Right lobe of liver (tissue), 6 donors: ENCODE data around the gene ADAM12. TPM values are rescaled to one million over a fixed set of nuclear protein-coding genes. Genes with fewer than 3 reads are reported as not detected.

ENCODE experiments used
- ATAC-seq, 4 donors: fragments of 200-7000 bp; cut with Tn5 transposase; one replicate each; pipeline ENCODE4 v1.9.1; 2020; ENCODE audit warnings: mild to moderate bottlenecking in 4 of 4, moderate library complexity in 4 of 4
- DNase-seq, 3 donors: peaks; one replicate each; pipeline ENCODE4 v3.0.0-alpha.2; 2020
- H3K27ac ChIP-seq, 3 donors: fragments of 200-600 bp; one replicate each; pipeline ENCODE4 v1.8.0; 2022
- H3K27me3 ChIP-seq, 2 donors: fragments of 200-600 bp; one replicate each; pipeline ENCODE4 v1.8.0; 2022
- H3K36me3 ChIP-seq, 4 donors: fragments of 200-600 bp; sonication (generic) in 1 of 4; one replicate each; pipeline versions ENCODE4 v1.5.1 to v1.8.0; 2017 to 2022; ENCODE audit warnings: control low read depth in 1 of 4
- H3K4me1 ChIP-seq, 4 donors: fragments of 200-600 bp; sonication (generic) in 1 of 4; one replicate each; pipeline versions ENCODE4 v1.5.1 to v1.8.0; 2017 to 2022; ENCODE audit warnings: control low read depth in 1 of 4
- H3K4me3 ChIP-seq, 3 donors: fragments of 200-600 bp; one replicate each; pipeline ENCODE4 v1.8.0; 2022
- H3K9me3 ChIP-seq, 4 donors: fragments of 200-600 bp; sonication (generic) in 1 of 4; one replicate each; pipeline versions ENCODE4 v1.5.1 to v1.8.0; 2017 to 2022; ENCODE audit warnings: control low read depth in 1 of 4
- CTCF ChIP-seq, 4 donors: fragments of 200-600 bp in 3 of 4; fragments of 450-650 bp in 1 of 4; IDR thresholded peaks; one replicate each; pipeline versions ENCODE4 v1.5.1 to v1.8.0; 2016 to 2022; ENCODE audit warnings: antibody characterized with exemption in 4 of 4, mild to moderate bottlenecking in 2 of 4
- POLR2A ChIP-seq: fragments of 450-650 bp; IDR thresholded peaks from one replicate; pipeline ENCODE4 v1.6.1; 2017; ENCODE audit warnings: antibody characterized with exemption, mild to moderate bottlenecking
- WGBS: methylation state at CpG from one replicate; pipeline ENCODE4 v1.1.6; 2018; ENCODE audit warnings: low coverage, low lambda C conversion rate; ENCODE audit not compliant: insufficient coverage; ENCODE audit errors: missing lambda C conversion rate; 5-methylcytosine and 5-hydroxymethylcytosine counted together
- intact Hi-C, 2 donors: fragments of 100-400 bp; cut with DNase I; formaldehyde crosslinking; loops; one replicate each; pipeline versions ENCODE4 v1.11.2 to v1.14.1; 2022
- total RNA-seq, 6 experiments: library from RNA; depleted of rRNA in 2 of 6; stranded (reverse); fragments of >200 nt in 2 of 6; fragmentation: NEBNext Ultra II Directional in 3 of 6; extraction: Animal tissue kit (Norgen Biotek cat#: 25700) in 3 of 6; gene quantifications; one replicate each; pipeline versions ENCODE4 v1.1.0 to v1.2.4, GENCODE V29; 2016 to 2023
- donor health status: DM: no; HTN: yes; CAD: no.
- donor health status: DM: no; HTN: no; CAD: no.
- donor health status: DM: no; HTN: no; CAD: no.
- donor health status: DM: no; HTN: yes; CAD: no.
- donor health status: DM: no; HTN: yes; CAD: no.

The ADAM12 gene
- total RNA-seq, 6 experiments from 2014 or later, result 0.06 to 1.3 (median 0.48) TPM; not detected in 2

DNA sequence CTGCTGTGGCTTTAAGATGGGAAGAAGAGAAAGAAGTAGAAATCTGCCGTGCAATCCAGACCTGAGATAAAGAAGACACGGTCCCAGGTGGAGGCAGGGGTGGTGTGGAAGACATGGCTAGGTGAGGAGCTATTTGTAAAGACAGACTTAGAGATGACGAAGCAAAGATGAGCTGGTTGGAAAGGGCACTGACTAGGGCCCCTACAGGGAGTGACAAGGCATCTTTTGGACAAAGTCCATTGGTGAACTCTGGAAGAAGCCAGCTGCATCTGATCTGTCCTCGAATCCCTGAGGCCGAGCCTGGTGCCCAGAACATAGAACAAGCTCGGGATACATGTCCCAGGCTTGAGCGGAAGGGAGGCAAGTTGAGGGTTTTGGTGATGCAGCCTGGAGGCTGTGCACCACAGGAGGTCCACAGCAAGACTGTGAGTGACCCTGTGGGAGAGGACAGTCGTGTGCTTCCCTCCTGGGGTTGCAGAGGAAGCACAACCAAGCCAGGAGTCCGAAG, 191.2 kb downstream of the ADAM12 start:
- intact Hi-C loops, result no loop called here
- TF ChIP-seq POLR2A (no peak), CTCF (IDR thresholded peaks at IDR 0.05) (no peak)
- Histone ChIP-seq H3K4me3 (no peak overlapping the region), H3K9me3 (no peaks in the 10 kb centered on the region), H3K27ac (no peak overlapping the region), H3K36me3 (no peaks in the 10 kb centered on the region), H3K4me1 (no peaks in the 10 kb centered on the region), H3K27me3 (no peaks in the 10 kb centered on the region)
- no peak for ATAC-seq
- DNase-seq, result no peak
- WGBS, result 60% methylated on average over 9 of the region's 9 CpGs

DNA sequence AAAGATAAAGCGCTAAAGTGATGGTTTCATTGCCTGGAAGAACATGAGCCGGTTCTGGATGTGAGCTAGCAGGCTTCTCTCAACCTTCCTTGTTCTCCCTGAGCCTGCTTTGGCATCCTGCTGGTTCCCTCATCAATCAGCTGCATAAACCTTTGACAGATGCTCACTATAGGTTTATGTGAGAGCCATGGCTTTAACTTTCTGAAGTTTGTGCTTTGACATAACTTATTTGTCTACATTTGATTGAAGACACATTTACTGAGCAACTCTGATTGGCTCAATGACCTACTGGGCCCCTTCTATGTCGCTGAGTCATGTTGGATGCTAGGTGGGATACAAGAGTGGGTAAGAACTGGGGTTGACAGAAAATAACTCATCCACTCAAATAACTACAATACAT, 192.0 kb downstream of the ADAM12 start:
- TF ChIP-seq CTCF (IDR thresholded peaks at IDR 0.05), result no peak
- TF ChIP-seq POLR2A, result no peak
- 72% methylated on average over 3 of the region's 3 CpGs for WGBS
- no peaks in the 10 kb centered on the region for H3K9me3 ChIP-seq
- DNase-seq (no peak), ATAC-seq (no peak)
- no peaks in the 10 kb centered on the region for H3K4me1 ChIP-seq
- H3K4me3 ChIP-seq, result no peak overlapping the region
- no peaks in the 10 kb centered on the region for H3K27me3 ChIP-seq
- intact Hi-C loops, result no loop called here
- no peaks in the 10 kb centered on the region for H3K36me3 ChIP-seq
- no peak overlapping the region for H3K27ac ChIP-seq

GRCh38 chr10:126191192-126191591, 197.1 kb downstream of the ADAM12 start:
- Histone ChIP-seq H3K27me3 (no peaks in the 10 kb centered on the region), H3K27ac (no peak overlapping the region), H3K9me3 (no peaks in the 10 kb centered on the region), H3K4me1 (no peaks in the 10 kb centered on the region), H3K36me3 (no peaks in the 10 kb centered on the region), H3K4me3 (no peak overlapping the region)
- ATAC-seq (no peak), DNase-seq (no peak)
- TF ChIP-seq POLR2A (no peak), CTCF (IDR thresholded peaks at IDR 0.05) (no peak)
- intact Hi-C loops, result no loop called here
- 70% methylated on average over 4 of the region's 4 CpGs for WGBS

GRCh38 chr10:126188679-126189200, 199.5 kb downstream of the ADAM12 start:
- Histone ChIP-seq H3K9me3 (no peaks in the 10 kb centered on the region), H3K4me3 (no peak overlapping the region), H3K27ac (no peak overlapping the region), H3K27me3 (no peaks in the 10 kb centered on the region), H3K36me3 (no peaks in the 10 kb centered on the region), H3K4me1 (no peaks in the 10 kb centered on the region)
- intact Hi-C loops, result no loop called here
- DNase-seq (no peak), ATAC-seq (no peak)
- 36% methylated on average over 3 of the region's 3 CpGs for WGBS
- TF ChIP-seq CTCF (IDR thresholded peaks at IDR 0.05) (no peak), POLR2A (no peak)

GRCh38 chr10:126187399-126187798, 200.9 kb downstream of the ADAM12 start:
- no peak for DNase-seq
- 55% methylated on average over 4 of the region's 5 CpGs for WGBS
- no peaks in the 10 kb centered on the region for H3K9me3 ChIP-seq
- H3K4me1 ChIP-seq, result no peaks in the 10 kb centered on the region
- no peak overlapping the region for H3K27ac ChIP-seq
- no peak overlapping the region for H3K4me3 ChIP-seq
- TF ChIP-seq POLR2A (no peak), CTCF (IDR thresholded peaks at IDR 0.05) (no peak)
- ATAC-seq, result no peak
- intact Hi-C loops, result no loop called here
- H3K36me3 ChIP-seq, result no peaks in the 10 kb centered on the region
- H3K27me3 ChIP-seq, result no peaks in the 10 kb centered on the region
